Testis (tissue), 3 donors: ENCODE results near the gene SPPL2A. TPM values are rescaled to one million over a fixed set of nuclear protein-coding genes. Genes with fewer than 3 reads are reported as not detected.
"Not testable (repeated sequence)": the region's sequence is repeated elsewhere in the genome, so short reads cannot be mapped to it uniquely, and the experiment has no call there.

Source experiments
- DNase-seq: peaks from one replicate; pipeline ENCODE4 v3.0.0-alpha.2; 2019
- H3K27ac ChIP-seq, 2 donors: fragments of 200-600 bp; sonication (generic); one replicate each; pipeline ENCODE4 v1.5.1; 2019
- H3K27me3 ChIP-seq: fragments of 200-600 bp; sonication (generic); one replicate; pipeline ENCODE4 v1.5.1; 2019
- H3K36me3 ChIP-seq: fragments of 200-600 bp; sonication (generic); one replicate; pipeline ENCODE4 v1.5.1; 2017; ENCODE audit warnings: low read depth; ENCODE audit errors: missing control alignments
- H3K4me1 ChIP-seq: fragments of 200-600 bp; sonication (generic); one replicate; pipeline ENCODE4 v1.5.1; 2019
- H3K4me3 ChIP-seq, 2 donors: fragments of 200-600 bp; sonication (generic); one replicate each; pipeline ENCODE4 v1.5.1; 2017 to 2019
- H3K9me3 ChIP-seq: fragments of 200-600 bp; sonication (generic); one replicate; pipeline ENCODE4 v1.5.1; 2017
- POLR2A ChIP-seq: fragments of 450-650 bp; IDR thresholded peaks from one replicate; pipeline ENCODE4 v1.6.1; 2017; ENCODE audit warnings: antibody characterized with exemption, mild to moderate bottlenecking, moderate library complexity
- WGBS, 2 donors: methylation state at CpG; one replicate each; pipeline ENCODE4 v1.1.5; 2018; 5-methylcytosine and 5-hydroxymethylcytosine counted together
- intact Hi-C: fragments of 100-400 bp; cut with DNase I; formaldehyde crosslinking; loops from one replicate; pipeline ENCODE4 v1.15.1; 2023; ENCODE audit warnings: low total_unique reads
- polyA plus RNA-seq: library from polyadenylated mRNA; stranded (reverse); fragments of 350-450 nt; fragmentation: Illumina TruSeq; extraction: RNeasy Lipid Tissue Mini Kit (QIAGEN cat#74804); gene quantifications from one replicate; pipeline ENCODE4 v1.2.3, GENCODE V29; 2014; ENCODE audit warnings: low read depth, low replicate concordance; ENCODE audit not compliant: insufficient read depth
- total RNA-seq, 2 donors: library from RNA; depleted of rRNA; stranded (reverse); fragments of >200 nt; gene quantifications; one replicate each; pipeline ENCODE4 v1.2.3, GENCODE V29; 2016
- TF ChIP-seq, protein P1 (sequence below), 3 experiments: fragments of 450-650 bp in 2 of 3; fragments of 200-600 bp in 1 of 3; sonication (generic) in 1 of 3; IDR thresholded peaks; one replicate each; pipeline ENCODE4 v1.5.1; 2016 to 2019; ENCODE audit warnings: antibody characterized with exemption in 3 of 3, mild to moderate bottlenecking in 2 of 3, moderate library complexity in 1 of 3

The SPPL2A gene
- total and polyA plus RNA-seq, 3 donors from 2014 or later = 41.2 to 89.3 (median 70.9) TPM

DNA sequence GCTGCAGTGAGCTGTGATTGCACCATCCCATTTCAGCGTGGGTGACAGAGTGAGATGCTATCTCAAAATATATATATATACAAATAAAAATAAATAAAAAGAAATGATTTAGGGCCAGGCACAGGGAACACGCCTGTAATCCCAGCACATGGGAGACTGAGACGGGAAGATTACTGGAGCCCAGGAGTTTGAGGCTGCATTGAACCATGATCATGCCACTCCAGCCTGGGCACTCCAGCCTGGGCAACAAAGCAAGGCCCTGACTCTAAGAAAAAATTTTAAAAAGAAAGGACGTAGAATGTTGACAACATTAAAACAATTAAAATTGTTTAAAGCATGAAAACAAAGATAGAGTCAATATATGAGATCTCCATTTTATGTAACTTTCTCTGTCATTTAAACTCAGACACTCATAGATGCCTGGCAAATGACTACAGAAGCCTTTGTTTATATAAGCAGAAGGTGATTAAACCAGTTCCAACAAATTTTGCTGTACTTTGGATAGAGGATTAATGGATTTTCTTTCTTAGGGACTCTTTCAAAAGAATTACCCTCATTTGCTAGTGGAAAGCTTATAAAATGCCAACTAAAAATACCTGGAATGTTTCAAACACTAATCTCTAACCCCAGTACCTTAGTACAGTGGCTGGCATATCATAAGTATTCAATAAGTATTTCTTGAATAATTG lies 68.3 kb downstream of the SPPL2A start:
- Histone ChIP-seq H3K27ac (no peak overlapping the region), H3K27me3 (no peaks in the 10 kb centered on the region), H3K36me3 (no peaks in the 10 kb centered on the region), H3K9me3 (no peaks in the 10 kb centered on the region), H3K4me1 (no peaks in the 10 kb centered on the region), H3K4me3 (no peak overlapping the region)
- 84 to 87% methylated on average over 4 of the region's 4 CpGs for WGBS, 2 donors
- no peak for DNase-seq
- intact Hi-C loops = no loop called here
- no peak for TF ChIP-seq POLR2A
- TF ChIP-seq, protein P1, sequence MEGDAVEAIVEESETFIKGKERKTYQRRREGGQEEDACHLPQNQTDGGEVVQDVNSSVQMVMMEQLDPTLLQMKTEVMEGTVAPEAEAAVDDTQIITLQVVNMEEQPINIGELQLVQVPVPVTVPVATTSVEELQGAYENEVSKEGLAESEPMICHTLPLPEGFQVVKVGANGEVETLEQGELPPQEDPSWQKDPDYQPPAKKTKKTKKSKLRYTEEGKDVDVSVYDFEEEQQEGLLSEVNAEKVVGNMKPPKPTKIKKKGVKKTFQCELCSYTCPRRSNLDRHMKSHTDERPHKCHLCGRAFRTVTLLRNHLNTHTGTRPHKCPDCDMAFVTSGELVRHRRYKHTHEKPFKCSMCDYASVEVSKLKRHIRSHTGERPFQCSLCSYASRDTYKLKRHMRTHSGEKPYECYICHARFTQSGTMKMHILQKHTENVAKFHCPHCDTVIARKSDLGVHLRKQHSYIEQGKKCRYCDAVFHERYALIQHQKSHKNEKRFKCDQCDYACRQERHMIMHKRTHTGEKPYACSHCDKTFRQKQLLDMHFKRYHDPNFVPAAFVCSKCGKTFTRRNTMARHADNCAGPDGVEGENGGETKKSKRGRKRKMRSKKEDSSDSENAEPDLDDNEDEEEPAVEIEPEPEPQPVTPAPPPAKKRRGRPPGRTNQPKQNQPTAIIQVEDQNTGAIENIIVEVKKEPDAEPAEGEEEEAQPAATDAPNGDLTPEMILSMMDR (IDR thresholded peaks at IDR 0.05) = no peak

DNA sequence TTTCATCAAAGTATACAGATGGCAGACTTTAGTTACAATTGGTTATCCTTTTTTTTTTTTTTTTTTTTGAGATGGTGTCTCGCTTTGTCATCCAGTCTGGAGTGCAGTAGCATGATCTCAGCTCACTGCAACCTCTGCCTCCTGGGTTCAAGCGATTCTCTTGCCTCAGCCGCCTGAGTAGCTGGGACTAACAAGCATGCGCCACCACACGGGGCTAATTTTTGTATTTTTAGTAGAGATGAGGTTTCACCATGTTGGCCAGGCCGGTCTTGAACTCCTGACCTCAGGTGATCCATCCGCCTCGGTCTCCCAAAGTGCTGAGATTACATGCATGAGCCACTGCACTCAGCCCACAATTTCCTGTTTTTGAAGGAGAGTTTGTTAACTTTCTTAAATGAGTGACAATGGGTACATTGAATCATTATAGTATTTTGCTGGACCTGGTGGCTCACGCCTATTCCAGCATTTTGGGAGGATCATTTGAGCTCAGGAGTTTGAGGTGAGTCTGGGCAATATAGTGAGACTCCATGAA lies 70.8 kb downstream of the SPPL2A start:
- H3K27ac ChIP-seq, DNase-seq, intact Hi-C loops, H3K36me3 ChIP-seq, H3K4me3 ChIP-seq, H3K4me1 ChIP-seq, H3K27me3 ChIP-seq, H3K9me3 ChIP-seq: not testable (repeated sequence)
- WGBS, 2 donors = 87 to 94% methylated on average over 9 of the region's 9 CpGs

DNA sequence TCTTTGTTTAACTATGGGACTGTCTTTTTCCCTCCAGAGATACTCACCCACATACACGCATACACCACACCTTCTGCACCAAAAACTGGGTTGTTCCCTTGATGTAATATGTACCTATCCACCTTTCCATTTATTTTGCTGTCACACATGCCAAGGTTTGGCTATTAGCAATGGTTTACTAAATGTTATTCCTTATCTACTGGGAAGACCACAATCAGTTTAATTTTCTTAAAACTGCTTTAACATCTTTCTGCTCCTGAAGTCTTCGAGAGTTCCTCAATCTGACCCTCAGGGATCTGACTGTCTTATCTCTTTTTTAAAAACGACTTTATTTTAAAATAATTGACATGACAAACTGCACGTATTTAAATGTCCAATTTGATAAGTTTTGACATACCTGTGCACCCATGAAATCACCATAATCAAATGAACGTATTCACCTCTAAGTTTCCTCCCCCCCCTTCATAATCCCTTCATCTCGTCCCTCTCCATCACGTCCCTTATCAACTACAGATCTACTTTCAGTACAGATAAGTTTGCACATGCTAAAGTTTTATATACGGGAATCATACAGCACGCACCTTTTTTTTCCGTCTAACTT lies 78.1 kb downstream of the SPPL2A start:
- Histone ChIP-seq H3K4me3 (peak overlapping the region; percentile 80 to 98), H3K4me1 (peaks cover 7% of the 10 kb centered on the region), H3K27me3 (no peaks in the 10 kb centered on the region), H3K36me3 (no peaks in the 10 kb centered on the region), H3K9me3 (no peaks in the 10 kb centered on the region), H3K27ac (peak overlapping the region; percentile 74 to 93)
- DNase-seq = no peak
- WGBS, 2 donors = 31 to 34% methylated on average over 10 of the region's 10 CpGs
- intact Hi-C loops = no loop called here
- TF ChIP-seq POLR2A = no peak
- TF ChIP-seq, protein P1 (IDR thresholded peaks at IDR 0.05) = no peak

DNA sequence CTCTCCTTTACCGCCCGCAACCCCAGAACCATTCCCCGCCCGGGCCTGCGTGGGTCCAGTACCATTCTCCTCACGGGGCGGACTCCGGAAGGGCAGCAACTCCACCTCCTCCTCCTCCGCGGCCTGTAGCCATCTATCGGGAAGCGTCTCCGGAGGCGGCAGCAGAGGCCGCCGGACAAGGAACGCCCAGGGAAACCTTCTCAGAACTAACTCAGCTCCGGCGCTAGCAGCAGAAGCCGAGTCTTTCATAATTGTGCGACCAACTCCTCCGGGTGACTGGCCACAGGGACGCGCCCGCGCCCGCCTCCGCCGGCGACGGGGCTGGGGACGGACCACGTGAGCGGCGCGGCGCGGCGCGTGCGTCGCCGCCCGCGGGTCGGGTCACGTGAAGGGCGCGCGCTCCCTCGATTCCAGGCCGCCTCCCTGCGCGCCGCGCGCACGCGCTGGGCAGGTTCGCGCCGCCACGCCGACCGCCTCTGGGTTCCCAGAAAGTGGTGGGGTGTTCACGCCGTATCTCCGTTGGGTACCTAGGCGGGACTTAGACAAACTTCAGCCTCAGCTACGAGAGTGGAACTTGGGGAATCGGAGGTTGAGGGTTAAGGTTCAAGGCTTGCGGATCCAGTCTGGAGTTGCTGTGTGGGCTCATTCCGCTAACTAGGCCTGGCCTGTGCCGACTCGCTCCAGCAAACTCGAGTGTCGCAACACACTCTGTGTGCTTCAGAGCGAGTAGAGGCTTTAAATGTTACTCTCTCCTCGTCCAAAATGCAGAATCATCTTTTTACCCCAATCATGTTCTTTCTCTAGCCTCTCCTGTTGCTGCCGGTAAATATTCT lies 78.8 kb downstream of the SPPL2A start, which contains the start of gene TRPM7:
TSS of gene TRPM7 (minus strand) at position 329 of the 833 bp plus-strand sequence. CDS start at position 65, 264 bp downstream.
- H3K4me3 ChIP-seq = peak within 1 kb of the TSS; percentile 80 to 98
- H3K9me3 ChIP-seq = no peaks in the 10 kb centered on the region
- peaks cover 7% of the 10 kb centered on the region for H3K4me1 ChIP-seq
- intact Hi-C loops = no loop called here
- 0% methylated on average over 22 to 52 of the region's 80 CpGs for WGBS, 2 donors
- peak; percentile 24 for TF ChIP-seq POLR2A
- TF ChIP-seq, protein P1 (IDR thresholded peaks at IDR 0.05) = peak in 1 of 3 experiments; percentile 20
- no peaks in the 10 kb centered on the region for H3K27me3 ChIP-seq
- H3K36me3 ChIP-seq = no peaks in the 10 kb centered on the region
- peak; percentile 92 for DNase-seq
- peak within 1 kb of the TSS; percentile 74 to 93 for H3K27ac ChIP-seq
